AG10803 (cell line): ENCODE measurements around the gene ATG7.

Experiments
- DNase-seq: peaks from one replicate; pipeline ENCODE4 v3.0.0; 2010; ENCODE audit warnings: low read depth
- H3K4me3 ChIP-seq: 2 replicates; pipeline ENCODE4 v1.5.1; 2011; ENCODE audit warnings: mild to moderate bottlenecking, low read length, control low read depth
- CTCF ChIP-seq: conservative IDR thresholded peaks from 2 replicates; pipeline ENCODE4 v1.5.1; 2011; ENCODE audit warnings: mild to moderate bottlenecking, low read length, control low read depth, inconsistent platforms

Gene ATG7

GRCh38 chr3:11548721-11549131 is 276.5 kb downstream of the ATG7 start:
- no peak overlapping the region for H3K4me3 ChIP-seq
- DNase-seq = peak; percentile 78
- no peak for TF ChIP-seq CTCF

- 0 out of 2 replicates have a peak, but pooled peaks have one; percentile 5 for TF ChIP-seq CTCF
- peak; percentile 69 for DNase-seq
- H3K4me3 ChIP-seq = no peak overlapping the region
These were observed 277.5 kb downstream of the ATG7 start for GRCh38 chr3:11549580-11550140.

- H3K4me3 ChIP-seq = peak overlapping the region; percentile 22
- TF ChIP-seq CTCF = no peak
- DNase-seq = no peak
These were observed 278.8 kb downstream of the ATG7 start for GRCh38 chr3:11551036-11551435.

GRCh38 chr3:11552289-11553264 is 280.4 kb downstream of the ATG7 start:
- no peak overlapping the region for H3K4me3 ChIP-seq
- TF ChIP-seq CTCF = no peak
- DNase-seq = no peak

GRCh38 chr3:11553436-11554235 is 281.4 kb downstream of the ATG7 start:
- no peak for TF ChIP-seq CTCF
- H3K4me3 ChIP-seq = no peak overlapping the region
- DNase-seq = no peak

GRCh38 chr3:11554236-11554610 is 282.0 kb downstream of the ATG7 start:
- H3K4me3 ChIP-seq = no peak overlapping the region
- DNase-seq = no peak
- no peak for TF ChIP-seq CTCF
